ENCODE data around the gene SSTR4. TPM values are rescaled to one million over a fixed set of nuclear protein-coding genes. Genes with fewer than 3 reads are reported as not detected.

SSTR4 gene
- total and polyA plus RNA-seq, 2 donors (not counting 3 experiments of a cell fraction or from before 2014, with no cell fraction given) = not detected

DNA sequence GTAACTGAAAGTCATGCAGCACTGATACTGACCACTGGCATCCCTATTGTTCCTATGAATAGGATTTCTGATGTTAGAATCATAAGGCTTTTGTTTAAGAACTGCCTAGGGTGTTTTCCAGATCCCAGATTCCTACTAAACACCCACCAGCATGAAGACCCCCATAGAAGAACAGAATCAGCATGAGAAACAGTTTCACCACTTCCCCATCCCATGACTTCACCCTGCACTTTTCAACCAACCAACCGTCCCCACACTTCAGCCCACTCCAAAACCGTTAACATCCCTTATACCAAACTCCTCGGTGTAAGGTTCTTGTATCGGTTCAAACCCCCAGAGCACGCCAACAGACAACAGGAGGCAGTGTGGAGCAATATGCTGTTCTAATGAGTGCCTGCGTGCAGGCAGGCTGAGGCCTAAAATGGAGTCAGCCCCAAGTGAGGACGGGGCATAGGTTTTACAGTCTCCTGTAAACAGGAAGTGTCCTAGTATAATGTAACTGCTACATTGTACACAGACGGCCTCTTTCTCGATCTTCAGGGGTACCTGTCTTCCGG, 11.4 kb upstream of the SSTR4 start:
- no peaks in the 10 kb centered on the region for H3K79me2 ChIP-seq (ENCODE audit: control insufficient read depth, insufficient read depth, low read length)

More for the DNA sequence above, 11.4 kb upstream of the SSTR4 start:
- no peak overlapping the region for H3K9ac ChIP-seq (replicated peaks; ENCODE audit: extremely low read depth, insufficient read depth, low read length)
- BruUV-seq (replicated peaks) = no TSS peak
- H3K4me2 ChIP-seq (ENCODE audit: insufficient read depth, low read length) = no peak overlapping the region
- FAIRE-seq (no peak), DNase-seq (ENCODE audit: low read depth, low spot score) (no peak)
- ChIA-PET POLR2A (no interaction called here), CTCF (interaction anchor here (1.3 kb wide), 1 partner anchor 172 kb away, joined by 3 read pairs; no protein-coding TSS in a partner anchor)
- peaks cover 0 to 2% of the 10 kb centered on the region in 2 experiments for H3K27me3 ChIP-seq (ENCODE audit: control insufficient read depth in 2 of 2, insufficient read depth in 2 of 2, low read length in 2 of 2)
- H3K4me3 ChIP-seq (replicated peaks in 1 of 3; ENCODE audit: insufficient read depth in 1 of 3, low read depth in 1 of 3, low read length in 3 of 3) = no peak overlapping the region
- no peaks in the 10 kb centered on the region for H4K20me1 ChIP-seq (replicated peaks; ENCODE audit: control insufficient read depth, extremely low read depth, insufficient read depth, low read length)
- dilution Hi-C loops (cut with MboI; ENCODE audit: extremely low pct_ligation_motif_present, low sequenced_read_pairs) (no loop called here), intact Hi-C loops (cut with micrococcal nuclease) (no loop called here)
- H3K36me3 ChIP-seq (ENCODE audit: control insufficient read depth in 2 of 2, extremely low read depth in 1 of 2, insufficient read depth in 2 of 2, low read length in 2 of 2) = no peaks in the 10 kb centered on the region
- no peaks in the 10 kb centered on the region for H3K4me1 ChIP-seq (ENCODE audit: control insufficient read depth, extremely low read depth, insufficient read depth, low read length)
- no peak overlapping the region for H3K27ac ChIP-seq (ENCODE audit: insufficient read depth, low read depth, low read length)
- no peak overlapping the region for H2AFZ ChIP-seq (ENCODE audit: low read depth, low read length)
- no peaks in the 10 kb centered on the region for H3K9me3 ChIP-seq (replicated peaks; ENCODE audit: control insufficient read depth, insufficient read depth, low read length)
- TF ChIP-seq POLR2A (IDR thresholded peaks at IDR 0.05; ENCODE audit: low read depth, low read length) = no peak
- no peak for TF ChIP-seq GATA2 (IDR thresholded peaks at IDR 0.05; ENCODE audit: insufficient read depth, insufficient read length, low read depth, low read length)
- no peak for TF ChIP-seq CTCF (IDR thresholded peaks at IDR 0.05; ENCODE audit: extremely low read depth in 1 of 2, insufficient read depth in 1 of 2, low read depth in 1 of 2, low read length in 2 of 2)
- TF ChIP-seq MAX (IDR thresholded peaks at IDR 0.05; ENCODE audit: insufficient read depth, insufficient read length) = no peak
- no peaks in the 10 kb centered on the region for H3K9me1 ChIP-seq (replicated peaks; ENCODE audit: control insufficient read depth, extremely low read depth, insufficient read depth, low read length)
